ENCODE results near the gene VAV3. TPM values are rescaled to one million over a fixed set of nuclear protein-coding genes. Genes with fewer than 3 reads are reported as not detected.

The VAV3 gene
- total RNA-seq, 1 donor from 2014 or later, result 159 TPM

DNA sequence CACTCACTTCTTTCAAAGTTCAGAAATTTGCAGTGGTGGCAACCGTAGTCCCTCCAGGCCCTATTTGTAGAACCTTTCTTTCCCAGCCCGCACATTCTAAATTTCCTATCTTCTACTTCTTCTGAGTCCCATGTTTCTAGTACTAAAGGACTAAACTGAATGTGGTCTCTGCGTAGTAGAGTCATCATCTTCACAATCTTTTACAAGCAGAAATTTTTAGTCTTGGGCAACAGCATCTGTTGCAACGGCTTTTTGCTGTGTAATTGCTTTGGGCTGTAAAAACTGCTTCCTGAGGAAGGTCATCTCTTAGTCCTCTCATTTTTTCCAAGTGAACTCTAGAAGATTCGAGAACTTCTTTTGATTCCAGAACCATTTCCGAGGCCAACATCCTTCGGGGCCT, 23.9 kb downstream of the VAV3 start:
- Mint-ChIP-seq H3K36me3 (ENCODE audit: low read depth, unreplicated experiment) (peaks cover 13% of the 10 kb centered on the region), H3K27me3 (ENCODE audit: unreplicated experiment) (peaks cover 3% of the 10 kb centered on the region), H3K4me1 (ENCODE audit: unreplicated experiment) (peaks cover 69% of the 10 kb centered on the region), H3K4me3 (ENCODE audit: unreplicated experiment) (no peak overlapping the region), H3K27ac (ENCODE audit: unreplicated experiment) (no peak overlapping the region), H3K9me3 (ENCODE audit: unreplicated experiment) (no peaks in the 10 kb centered on the region)
- no peak for DNase-seq (ENCODE audit: low spot score)
- TF ChIP-seq, protein P1, sequence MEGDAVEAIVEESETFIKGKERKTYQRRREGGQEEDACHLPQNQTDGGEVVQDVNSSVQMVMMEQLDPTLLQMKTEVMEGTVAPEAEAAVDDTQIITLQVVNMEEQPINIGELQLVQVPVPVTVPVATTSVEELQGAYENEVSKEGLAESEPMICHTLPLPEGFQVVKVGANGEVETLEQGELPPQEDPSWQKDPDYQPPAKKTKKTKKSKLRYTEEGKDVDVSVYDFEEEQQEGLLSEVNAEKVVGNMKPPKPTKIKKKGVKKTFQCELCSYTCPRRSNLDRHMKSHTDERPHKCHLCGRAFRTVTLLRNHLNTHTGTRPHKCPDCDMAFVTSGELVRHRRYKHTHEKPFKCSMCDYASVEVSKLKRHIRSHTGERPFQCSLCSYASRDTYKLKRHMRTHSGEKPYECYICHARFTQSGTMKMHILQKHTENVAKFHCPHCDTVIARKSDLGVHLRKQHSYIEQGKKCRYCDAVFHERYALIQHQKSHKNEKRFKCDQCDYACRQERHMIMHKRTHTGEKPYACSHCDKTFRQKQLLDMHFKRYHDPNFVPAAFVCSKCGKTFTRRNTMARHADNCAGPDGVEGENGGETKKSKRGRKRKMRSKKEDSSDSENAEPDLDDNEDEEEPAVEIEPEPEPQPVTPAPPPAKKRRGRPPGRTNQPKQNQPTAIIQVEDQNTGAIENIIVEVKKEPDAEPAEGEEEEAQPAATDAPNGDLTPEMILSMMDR (IDR thresholded peaks at IDR 0.05; ENCODE audit: unreplicated experiment), result no peak

DNA sequence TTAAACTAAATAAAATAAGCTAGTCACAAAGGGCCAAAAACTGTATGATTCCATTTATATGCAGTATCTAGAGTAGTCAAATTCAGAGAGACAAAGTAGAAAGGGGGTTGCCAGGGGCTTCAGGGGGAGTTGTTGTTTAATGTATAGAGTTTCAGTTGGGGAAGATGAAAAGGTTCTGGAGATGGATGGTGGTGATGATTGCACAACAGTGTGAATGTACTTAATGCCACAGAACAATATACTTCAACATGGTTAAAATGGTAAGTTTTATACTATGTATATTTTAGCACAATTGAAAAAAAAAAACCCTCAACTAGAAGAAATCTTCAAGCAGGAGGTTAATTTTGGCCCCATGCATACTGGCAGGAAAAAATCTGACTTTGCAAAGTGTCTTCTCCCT, 24.3 kb downstream of the VAV3 start:
- DNase-seq (ENCODE audit: low spot score), result no peak
- Mint-ChIP-seq H3K27me3 (ENCODE audit: unreplicated experiment) (no peaks in the 10 kb centered on the region), H3K27ac (ENCODE audit: unreplicated experiment) (no peak overlapping the region), H3K4me1 (ENCODE audit: unreplicated experiment) (peaks cover 68% of the 10 kb centered on the region), H3K9me3 (ENCODE audit: unreplicated experiment) (no peaks in the 10 kb centered on the region), H3K36me3 (ENCODE audit: low read depth, unreplicated experiment) (peaks cover 13% of the 10 kb centered on the region), H3K4me3 (ENCODE audit: unreplicated experiment) (no peak overlapping the region)
- TF ChIP-seq, protein P1 (IDR thresholded peaks at IDR 0.05; ENCODE audit: unreplicated experiment), result no peak

DNA sequence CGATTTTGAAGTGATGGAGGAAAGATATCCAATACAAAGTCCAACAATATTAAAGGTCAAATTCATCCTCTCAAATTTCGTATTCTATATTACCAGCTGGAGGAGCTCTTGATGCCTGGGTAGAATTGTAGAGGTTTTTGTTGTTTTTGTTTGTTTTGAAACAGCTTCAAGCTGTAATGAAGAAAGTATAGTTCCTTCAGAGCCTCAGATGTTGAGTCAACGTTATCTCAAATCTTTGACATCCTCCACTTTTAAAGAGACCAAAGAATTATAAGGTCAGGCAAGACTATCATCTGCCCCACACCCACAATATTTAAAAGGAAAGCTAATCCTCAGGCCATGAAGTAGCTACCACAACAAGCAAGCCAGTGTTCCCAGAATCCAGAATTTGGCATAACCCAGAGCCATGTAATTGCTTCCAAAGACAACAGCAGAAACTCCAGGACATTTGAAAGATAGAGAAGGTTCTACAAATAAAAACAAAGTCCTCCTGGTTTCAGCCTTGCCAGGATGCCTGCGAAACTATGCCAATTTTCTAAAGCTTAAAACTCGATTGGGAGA, 24.9 kb downstream of the VAV3 start:
- no peak overlapping the region for H3K27ac Mint-ChIP-seq (ENCODE audit: unreplicated experiment)
- H3K9me3 Mint-ChIP-seq (ENCODE audit: unreplicated experiment), result no peaks in the 10 kb centered on the region
- peaks cover 73% of the 10 kb centered on the region for H3K4me1 Mint-ChIP-seq (ENCODE audit: unreplicated experiment)
- peaks cover 13% of the 10 kb centered on the region for H3K36me3 Mint-ChIP-seq (ENCODE audit: low read depth, unreplicated experiment)
- TF ChIP-seq, protein P1 (IDR thresholded peaks at IDR 0.05; ENCODE audit: unreplicated experiment), result no peak
- DNase-seq (ENCODE audit: low spot score), result no peak
- H3K4me3 Mint-ChIP-seq (ENCODE audit: unreplicated experiment), result peak overlapping the region; percentile 24
- H3K27me3 Mint-ChIP-seq (ENCODE audit: unreplicated experiment), result no peaks in the 10 kb centered on the region

DNA sequence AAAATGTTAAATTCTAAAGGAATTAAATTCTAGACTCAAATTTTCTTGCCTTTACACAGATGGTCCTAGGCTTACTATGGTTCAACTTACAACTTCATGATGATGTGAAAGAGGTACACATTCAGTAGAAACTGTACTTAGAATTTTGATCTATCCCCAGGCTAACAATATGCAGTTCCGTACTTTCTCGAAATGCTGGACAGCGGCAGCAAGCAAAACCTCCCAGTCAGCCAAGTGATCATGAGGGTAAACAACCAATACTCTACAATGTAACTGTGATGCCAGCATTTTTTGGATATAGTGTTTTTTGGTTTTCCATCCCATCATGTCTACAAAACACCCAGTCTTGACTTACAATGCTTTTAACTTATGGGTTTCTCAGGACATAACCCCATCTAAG, 25.7 kb downstream of the VAV3 start:
- no peaks in the 10 kb centered on the region for H3K27me3 Mint-ChIP-seq (ENCODE audit: unreplicated experiment)
- H3K9me3 Mint-ChIP-seq (ENCODE audit: unreplicated experiment), result no peaks in the 10 kb centered on the region

More for the DNA sequence above, 25.7 kb downstream of the VAV3 start:
- TF ChIP-seq, protein P1 (IDR thresholded peaks at IDR 0.05; ENCODE audit: unreplicated experiment), result no peak
- Mint-ChIP-seq H3K36me3 (ENCODE audit: low read depth, unreplicated experiment) (peaks cover 13% of the 10 kb centered on the region), H3K4me1 (ENCODE audit: unreplicated experiment) (peaks cover 79% of the 10 kb centered on the region), H3K4me3 (ENCODE audit: unreplicated experiment) (no peak overlapping the region), H3K27ac (ENCODE audit: unreplicated experiment) (peak overlapping the region; percentile 2)
- DNase-seq (ENCODE audit: low spot score), result no peak

Data from endothelial cell (in vitro differentiated cells).